ENCODE data around the gene INPPL1. TPM values are rescaled to one million over a fixed set of nuclear protein-coding genes. Genes with fewer than 3 reads are reported as not detected.

The INPPL1 gene
- total RNA-seq, 2 donors from 2014 or later: 85.0 to 142 TPM

- peaks cover 6 to 31% of the 10 kb centered on the region in 2 donors for H3K36me3 ChIP-seq
- DNase-seq (ENCODE audit: low spot score): no peak
- TF ChIP-seq CTCF (IDR thresholded peaks at IDR 0.05) (no peak), POLR2AphosphoS5 (IDR thresholded peaks at IDR 0.05) (no peak), POLR2A (IDR thresholded peaks at IDR 0.05) (no peak)
- intact Hi-C loops (cut with DNase I): loop anchor here (10.0 kb wide), 1 partner anchor 222 kb away; no protein-coding TSS in a partner anchor
- peaks cover 3% of the 10 kb centered on the region for H3K4me1 ChIP-seq (replicated peaks)
- no peak overlapping the region for H3K4me3 ChIP-seq
- H3K27ac ChIP-seq: no peak overlapping the region
- WGBS: 59% methylated on average over 2 of the region's 2 CpGs
- H3K27me3 ChIP-seq (replicated peaks; ENCODE audit: insufficient read depth): no peaks in the 10 kb centered on the region
- H3K9me3 ChIP-seq: no peaks in the 10 kb centered on the region
Observed at GRCh38 chr11:72236774-72237111, 12.2 kb downstream of the INPPL1 start.

- DNase-seq (ENCODE audit: low spot score): no peak
- Histone ChIP-seq H3K4me1 (replicated peaks) (peaks cover 3% of the 10 kb centered on the region), H3K27me3 (replicated peaks; ENCODE audit: insufficient read depth) (no peaks in the 10 kb centered on the region), H3K9me3 (no peaks in the 10 kb centered on the region), H3K4me3 (no peak overlapping the region), H3K27ac (peak overlapping the region in 1 of 2 donors; percentile 14), H3K36me3 (peaks cover 6 to 26% of the 10 kb centered on the region in 2 donors)
- intact Hi-C loops (cut with DNase I): loop anchor here (10.0 kb wide), 1 partner anchor 223 kb away; no protein-coding TSS in a partner anchor
- no peak for TF ChIP-seq POLR2A (IDR thresholded peaks at IDR 0.05)
- TF ChIP-seq POLR2AphosphoS5 (IDR thresholded peaks at IDR 0.05): no peak
- TF ChIP-seq CTCF (IDR thresholded peaks at IDR 0.05): no peak
- 71% methylated on average over 22 of the region's 22 CpGs for WGBS
Observed at GRCh38 chr11:72237112-72237931, 12.8 kb downstream of the INPPL1 start.

GRCh38 chr11:72238040-72238450, 13.5 kb downstream of the INPPL1 start:
- Histone ChIP-seq H3K36me3 (peaks cover 4 to 19% of the 10 kb centered on the region in 2 donors), H3K27me3 (replicated peaks; ENCODE audit: insufficient read depth) (peaks cover 2% of the 10 kb centered on the region), H3K4me3 (no peak overlapping the region), H3K9me3 (no peaks in the 10 kb centered on the region), H3K27ac (peak overlapping the region in 1 of 2 donors; percentile 14), H3K4me1 (replicated peaks) (peaks cover 3% of the 10 kb centered on the region)
- TF ChIP-seq POLR2AphosphoS5 (IDR thresholded peaks at IDR 0.05) (peak; percentile 23), POLR2A (IDR thresholded peaks at IDR 0.05) (no peak), CTCF (IDR thresholded peaks at IDR 0.05) (peak; percentile 35 to 55 (median 46))
- no peak for DNase-seq (ENCODE audit: low spot score)
- intact Hi-C loops (cut with DNase I): loop anchor here (10.0 kb wide), 1 partner anchor 223 kb away; no protein-coding TSS in a partner anchor
- 30% methylated on average over 16 of the region's 16 CpGs for WGBS

GRCh38 chr11:72238492-72239312, 14.1 kb downstream of the INPPL1 start:
- 74% methylated on average over 28 of the region's 28 CpGs for WGBS
- peaks cover 8% of the 10 kb centered on the region for H3K27me3 ChIP-seq (replicated peaks; ENCODE audit: insufficient read depth)
- H3K4me1 ChIP-seq (replicated peaks): peaks cover 3% of the 10 kb centered on the region
- peaks cover 4 to 15% of the 10 kb centered on the region in 2 donors for H3K36me3 ChIP-seq
- peak overlapping the region in 1 of 2 donors; percentile 61 for H3K27ac ChIP-seq
- no peaks in the 10 kb centered on the region for H3K9me3 ChIP-seq
- DNase-seq (ENCODE audit: low spot score): no peak
- TF ChIP-seq POLR2AphosphoS5 (IDR thresholded peaks at IDR 0.05) (no peak), POLR2A (IDR thresholded peaks at IDR 0.05) (no peak), CTCF (IDR thresholded peaks at IDR 0.05) (no peak)
- H3K4me3 ChIP-seq: no peak overlapping the region
- intact Hi-C loops (cut with DNase I): loop anchor here (10.0 kb wide), 1 partner anchor 224 kb away; no protein-coding TSS in a partner anchor

Measured in prostate gland (tissue), 2 donors.